ENCODE results near the gene OBP2A. TPM values are rescaled to one million over a fixed set of nuclear protein-coding genes. Genes with fewer than 3 reads are reported as not detected.

The OBP2A gene
- total RNA-seq, 1 experiment from 2014 or later: not detected

GRCh38 chr9:135591506-135592330 lies 45.8 kb downstream of the OBP2A start:
- Mint-ChIP-seq H3K27me3 (ENCODE audit: insufficient read depth, unreplicated experiment) (no peaks in the 10 kb centered on the region), H3K4me1 (ENCODE audit: low read depth, unreplicated experiment) (peaks cover 10% of the 10 kb centered on the region), H3K9me3 (ENCODE audit: unreplicated experiment) (peaks cover 2% of the 10 kb centered on the region), H3K4me3 (ENCODE audit: unreplicated experiment) (no peak overlapping the region), H3K27ac (ENCODE audit: unreplicated experiment) (no peak overlapping the region), H3K36me3 (ENCODE audit: insufficient read depth, unreplicated experiment) (no peaks in the 10 kb centered on the region)
- intact Hi-C loops (cut with micrococcal nuclease; ENCODE audit: unreplicated experiment): no loop called here
- no peaks in the 10 kb centered on the region for H3K36me3 ChIP-seq (ENCODE audit: control insufficient read depth, insufficient read depth, low read length)
- no TSS peak for BruUV-seq (replicated peaks)
- no peak overlapping the region for H3K4me3 ChIP-seq (ENCODE audit: low read depth, low read length)
- POLR2A ChIA-PET: no interaction called here
- H3K27me3 ChIP-seq (replicated peaks; ENCODE audit: control insufficient read depth, insufficient read depth, low read length): no peaks in the 10 kb centered on the region
- DNase-seq: no peak
- H3K9me3 ChIP-seq: no peaks in the 10 kb centered on the region
- TF ChIP-seq CTCF (IDR thresholded peaks at IDR 0.05; ENCODE audit: insufficient read depth in 1 of 2, low read depth in 1 of 2, low read length in 1 of 2, severe bottlenecking in 1 of 2, unreplicated experiment in 1 of 2): no peak
- CTCF ChIA-PET: interaction anchor here (0.7 kb wide), 1 partner anchor 237 kb away, joined by 6 read pairs; no protein-coding TSS in a partner anchor
- H3K4me1 ChIP-seq: peaks cover 9% of the 10 kb centered on the region

GRCh38 chr9:135592331-135592590 lies 46.3 kb downstream of the OBP2A start:
- no peak for DNase-seq
- intact Hi-C loops (cut with micrococcal nuclease; ENCODE audit: unreplicated experiment): no loop called here
- Mint-ChIP-seq H3K4me1 (ENCODE audit: low read depth, unreplicated experiment) (peaks cover 10% of the 10 kb centered on the region), H3K9me3 (ENCODE audit: unreplicated experiment) (peaks cover 7% of the 10 kb centered on the region), H3K27ac (ENCODE audit: unreplicated experiment) (no peak overlapping the region), H3K36me3 (ENCODE audit: insufficient read depth, unreplicated experiment) (no peaks in the 10 kb centered on the region), H3K4me3 (ENCODE audit: unreplicated experiment) (no peak overlapping the region), H3K27me3 (ENCODE audit: insufficient read depth, unreplicated experiment) (no peaks in the 10 kb centered on the region)
- Histone ChIP-seq H3K9me3 (no peaks in the 10 kb centered on the region), H3K4me1 (peaks cover 10% of the 10 kb centered on the region), H3K27me3 (replicated peaks; ENCODE audit: control insufficient read depth, insufficient read depth, low read length) (no peaks in the 10 kb centered on the region), H3K4me3 (ENCODE audit: low read depth, low read length) (no peak overlapping the region), H3K36me3 (ENCODE audit: control insufficient read depth, insufficient read depth, low read length) (no peaks in the 10 kb centered on the region)
- ChIA-PET CTCF (interaction anchor here (0.7 kb wide), 1 partner anchor 236 kb away, joined by 6 read pairs; no protein-coding TSS in a partner anchor), POLR2A (no interaction called here)
- no peak for TF ChIP-seq CTCF (IDR thresholded peaks at IDR 0.05; ENCODE audit: insufficient read depth in 1 of 2, low read depth in 1 of 2, low read length in 1 of 2, severe bottlenecking in 1 of 2, unreplicated experiment in 1 of 2)
- no TSS peak for BruUV-seq (replicated peaks)

GRCh38 chr9:135592625-135593024 lies 46.7 kb downstream of the OBP2A start:
- Histone ChIP-seq H3K36me3 (ENCODE audit: control insufficient read depth, insufficient read depth, low read length) (no peaks in the 10 kb centered on the region), H3K4me3 (ENCODE audit: low read depth, low read length) (no peak overlapping the region), H3K9me3 (no peaks in the 10 kb centered on the region), H3K4me1 (peaks cover 10% of the 10 kb centered on the region), H3K27me3 (replicated peaks; ENCODE audit: control insufficient read depth, insufficient read depth, low read length) (no peaks in the 10 kb centered on the region)
- Mint-ChIP-seq H3K4me3 (ENCODE audit: unreplicated experiment) (no peak overlapping the region), H3K4me1 (ENCODE audit: low read depth, unreplicated experiment) (peaks cover 10% of the 10 kb centered on the region), H3K27ac (ENCODE audit: unreplicated experiment) (no peak overlapping the region), H3K9me3 (ENCODE audit: unreplicated experiment) (peaks cover 9% of the 10 kb centered on the region), H3K36me3 (ENCODE audit: insufficient read depth, unreplicated experiment) (no peaks in the 10 kb centered on the region), H3K27me3 (ENCODE audit: insufficient read depth, unreplicated experiment) (no peaks in the 10 kb centered on the region)
- no peak for TF ChIP-seq CTCF (IDR thresholded peaks at IDR 0.05; ENCODE audit: insufficient read depth in 1 of 2, low read depth in 1 of 2, low read length in 1 of 2, severe bottlenecking in 1 of 2, unreplicated experiment in 1 of 2)
- POLR2A ChIA-PET: no interaction called here
- BruUV-seq (replicated peaks): no TSS peak
- intact Hi-C loops (cut with micrococcal nuclease; ENCODE audit: unreplicated experiment): no loop called here
- no peak for DNase-seq
- CTCF ChIA-PET: interaction anchor here (0.7 kb wide), 1 partner anchor 236 kb away, joined by 6 read pairs; no protein-coding TSS in a partner anchor
